Ascending aorta (tissue), 2 donors: ENCODE data around the gene PFKFB2. TPM values are rescaled to one million over a fixed set of nuclear protein-coding genes. Genes with fewer than 3 reads are reported as not detected.

ENCODE experiments used
- DNase-seq, 2 donors: peaks; one replicate each; pipeline ENCODE4 v3.0.0-alpha.2; 2019; ENCODE audit warnings: low spot score in 2 of 2
- H3K27ac ChIP-seq, 2 donors: fragments of 200-600 bp; sonication (generic); one replicate each; pipeline ENCODE4 v1.5.1; 2016 to 2017; ENCODE audit warnings: mild to moderate bottlenecking in 1 of 2
- H3K27me3 ChIP-seq: fragments of 200-600 bp; sonication (generic); one replicate; pipeline ENCODE4 v1.5.1; 2017
- H3K36me3 ChIP-seq, 2 donors: fragments of 200-600 bp; sonication (generic); one replicate each; pipeline ENCODE4 v1.5.1; 2016
- H3K4me1 ChIP-seq, 2 donors: fragments of 200-600 bp; sonication (generic); one replicate each; pipeline ENCODE4 v1.5.1; 2016 to 2017; ENCODE audit warnings: mild to moderate bottlenecking in 1 of 2
- H3K4me3 ChIP-seq, 2 donors: fragments of 200-600 bp; sonication (generic); one replicate each; pipeline ENCODE4 v1.5.1; 2016 to 2017; ENCODE audit warnings: mild to moderate bottlenecking in 1 of 2
- H3K9me3 ChIP-seq, 2 donors: fragments of 200-600 bp; sonication (generic); one replicate each; pipeline ENCODE4 v1.5.1; 2016
- CTCF ChIP-seq, 3 experiments: fragments of 200-600 bp in 2 of 3; fragments of 450-650 bp in 1 of 3; sonication (generic) in 2 of 3; IDR thresholded peaks; one replicate each; pipeline ENCODE4 v1.5.1; 2016 to 2019; ENCODE audit warnings: antibody characterized with exemption in 3 of 3, mild to moderate bottlenecking in 1 of 3, moderate library complexity in 1 of 3
- intact Hi-C: fragments of 100-400 bp; cut with DNase I; formaldehyde crosslinking; loops from one replicate; pipeline ENCODE4 v1.15.1; 2023
- total RNA-seq: library from RNA; depleted of rRNA; stranded (reverse); fragments of >200 nt; gene quantifications from one replicate; pipeline ENCODE4 v1.1.0, GENCODE V29; 2016

The PFKFB2 gene
- total RNA-seq, result 1.2 TPM

GRCh38 chr1:207052911-207053769 is at the start of gene PFKFB2:
TSS of gene PFKFB2 (plus strand) at chr1:207053275. CDS start at chr1:207054718, 1,443 bp downstream.
- H3K27me3 ChIP-seq, result no peaks in the 10 kb centered on the region
- peaks cover 9 to 14% of the 10 kb centered on the region in 2 donors for H3K4me1 ChIP-seq
- peaks cover 10% of the 10 kb centered on the region in 2 donors for H3K36me3 ChIP-seq
- intact Hi-C loops, result loop anchor here (1.0 to 10.0 kb wide), 6 partner anchors 138 to 1152 kb away; partner anchors contain the start of genes CD46, CD55, EIF2D and RASSF5
- H3K4me3 ChIP-seq, result peak within 1 kb of the TSS; percentile 71 to 80
- DNase-seq, result peak; percentile 97 to 98
- peak within 1 kb of the TSS; percentile 90 to 92 for H3K27ac ChIP-seq
- peak; percentile 31 to 36 (median 35) for TF ChIP-seq CTCF (IDR thresholded peaks at IDR 0.05)
- no peaks in the 10 kb centered on the region for H3K9me3 ChIP-seq

- no peak for DNase-seq
- Histone ChIP-seq H3K36me3 (no peaks in the 10 kb centered on the region), H3K27ac (no peak overlapping the region), H3K27me3 (no peaks in the 10 kb centered on the region), H3K4me1 (no peaks in the 10 kb centered on the region), H3K4me3 (no peak overlapping the region), H3K9me3 (no peaks in the 10 kb centered on the region)
- intact Hi-C loops, result no loop called here
- peak in 2 of 3 experiments; percentile 39 to 50 for TF ChIP-seq CTCF (IDR thresholded peaks at IDR 0.05)
Observed at GRCh38 chr1:207004931-207005830, 47.9 kb upstream of the PFKFB2 start.

- no peak for TF ChIP-seq CTCF (IDR thresholded peaks at IDR 0.05)
- H3K27me3 ChIP-seq, result no peaks in the 10 kb centered on the region
- DNase-seq, result no peak
- H3K36me3 ChIP-seq, result no peaks in the 10 kb centered on the region
- intact Hi-C loops, result no loop called here
- no peak overlapping the region for H3K27ac ChIP-seq
- no peaks in the 10 kb centered on the region for H3K9me3 ChIP-seq
- H3K4me3 ChIP-seq, result no peak overlapping the region
- no peaks in the 10 kb centered on the region for H3K4me1 ChIP-seq
Observed at GRCh38 chr1:207006083-207006482, 47.0 kb upstream of the PFKFB2 start.

- no peak for TF ChIP-seq CTCF (IDR thresholded peaks at IDR 0.05)
- H3K36me3 ChIP-seq, result no peaks in the 10 kb centered on the region
- H3K4me1 ChIP-seq, result no peaks in the 10 kb centered on the region
- no peak overlapping the region for H3K27ac ChIP-seq
- DNase-seq, result no peak
- intact Hi-C loops, result no loop called here
- H3K4me3 ChIP-seq, result no peak overlapping the region
- H3K9me3 ChIP-seq, result no peaks in the 10 kb centered on the region
- H3K27me3 ChIP-seq, result no peaks in the 10 kb centered on the region
Observed at GRCh38 chr1:207006914-207007313, 46.2 kb upstream of the PFKFB2 start.

- no peaks in the 10 kb centered on the region for H3K9me3 ChIP-seq
- no peak for DNase-seq
- no peak overlapping the region for H3K4me3 ChIP-seq
- H3K27me3 ChIP-seq, result no peaks in the 10 kb centered on the region
- no peak overlapping the region for H3K27ac ChIP-seq
- H3K4me1 ChIP-seq, result no peaks in the 10 kb centered on the region
- no peak for TF ChIP-seq CTCF (IDR thresholded peaks at IDR 0.05)
- intact Hi-C loops, result no loop called here
- H3K36me3 ChIP-seq, result no peaks in the 10 kb centered on the region
Observed at GRCh38 chr1:207007352-207008033, 45.6 kb upstream of the PFKFB2 start.
